Smooth muscle cell (in vitro differentiated cells): ENCODE data around the gene SGCD. TPM values are rescaled to one million over a fixed set of nuclear protein-coding genes. Genes with fewer than 3 reads are reported as not detected.

Experiments
- DNase-seq: peaks from one replicate; lab custom pipeline; 2025; ENCODE audit not compliant: unreplicated experiment; lab: John Stamatoyannopoulos, UW
- H2AFZ ChIP-seq: fragments of 200-600 bp; sonication (generic); 2 replicates; pipeline ENCODE4 v1.6.0; 2016; ENCODE audit warnings: antibody characterized with exemption, low read depth, mild to moderate bottlenecking
- H3F3A ChIP-seq: fragments of 200-600 bp; sonication (generic); 2 replicates; pipeline ENCODE4 v1.6.0; 2017; ENCODE audit warnings: antibody characterized with exemption, low read depth
- H3K27ac ChIP-seq: fragments of 200-600 bp; sonication (generic); 2 replicates; pipeline ENCODE4 v1.5.1; 2016; ENCODE audit warnings: low read depth, mild to moderate bottlenecking
- H3K27me3 ChIP-seq: fragments of 200-600 bp; sonication (generic); 2 replicates; pipeline ENCODE4 v1.6.1; 2016; ENCODE audit warnings: low read depth, mild to moderate bottlenecking
- H3K36me3 ChIP-seq: fragments of 200-600 bp; sonication (generic); 2 replicates; pipeline ENCODE4 v1.5.1; 2016; ENCODE audit warnings: low read depth
- H3K4me1 ChIP-seq: fragments of 200-600 bp; sonication (generic); 2 replicates; pipeline ENCODE4 v1.5.1; 2016; ENCODE audit warnings: low read depth
- H3K4me2 ChIP-seq: fragments of 200-600 bp; sonication (generic); 2 replicates; pipeline ENCODE4 v1.6.0; 2016; ENCODE audit warnings: mild to moderate bottlenecking
- H3K4me3 ChIP-seq: fragments of 200-600 bp; sonication (generic); 2 replicates; pipeline ENCODE4 v1.5.1; 2016; ENCODE audit warnings: mild to moderate bottlenecking
- H3K79me2 ChIP-seq: fragments of 200-600 bp; sonication (generic); 2 replicates; pipeline ENCODE4 v1.6.0; 2016; ENCODE audit warnings: low read depth, mild to moderate bottlenecking
- H3K9ac ChIP-seq: fragments of 200-600 bp; sonication (generic); 2 replicates; pipeline ENCODE4 v1.6.0; 2016; ENCODE audit warnings: low read depth
- H3K9me3 ChIP-seq: fragments of 200-600 bp; sonication (generic); replicated peaks from 2 replicates; pipeline ENCODE4 v1.5.1; 2016; ENCODE audit warnings: low read depth
- H4K20me1 ChIP-seq: fragments of 200-600 bp; sonication (generic); 2 replicates; pipeline ENCODE4 v1.6.0; 2016; ENCODE audit warnings: low read depth
- CTCF ChIP-seq: fragments of 200-600 bp; sonication (generic); IDR thresholded peaks from 2 replicates; pipeline ENCODE4 v1.5.1; 2017; ENCODE audit warnings: borderline replicate concordance, mild to moderate bottlenecking, antibody characterized with exemption; ENCODE audit not compliant: insufficient read depth, poor library complexity, severe bottlenecking
- WGBS: methylation state at CpG from one replicate; pipeline ENCODE4 v1.1.7; 2016; ENCODE audit warnings: low lambda C conversion rate; 5-methylcytosine and 5-hydroxymethylcytosine counted together
- polyA plus RNA-seq: library from polyadenylated mRNA; unstranded; fragments of >200 nt; fragmentation: Nextera tagmentation; extraction: Ambion mirVana; gene quantifications from 2 replicates; pipeline ENCODE4 v1.2.1, GENCODE V29; 2016
- total RNA-seq: library from RNA; depleted of rRNA; stranded (reverse); fragments of >200 nt; gene quantifications from 2 replicates; pipeline ENCODE4 v1.2.3, GENCODE V29; 2014

Gene SGCD
- total and polyA plus RNA-seq, 2 experiments from 2014 or later = 1.6 to 3.5 TPM

GRCh38 chr5:156623381-156624040 lies 296.5 kb downstream of the SGCD start:
- no peak overlapping the region for H3K9ac ChIP-seq
- H2AFZ ChIP-seq = no peak overlapping the region
- no peaks in the 10 kb centered on the region for H3K9me3 ChIP-seq
- no peaks in the 10 kb centered on the region for H3K79me2 ChIP-seq
- TF ChIP-seq CTCF = no peak
- H3K4me1 ChIP-seq = no peaks in the 10 kb centered on the region
- no peak overlapping the region for H3K4me3 ChIP-seq
- no peaks in the 10 kb centered on the region for H4K20me1 ChIP-seq
- 92% methylated on average over 5 of the region's 5 CpGs for WGBS
- no peak for DNase-seq
- no peaks in the 10 kb centered on the region for H3K36me3 ChIP-seq
- H3K27me3 ChIP-seq = no peaks in the 10 kb centered on the region
- H3K4me2 ChIP-seq = no peak overlapping the region
- H3F3A ChIP-seq = no peaks in the 10 kb centered on the region
- no peak overlapping the region for H3K27ac ChIP-seq

- Histone ChIP-seq H3K9ac (no peak overlapping the region), H3K27ac (no peak overlapping the region), H2AFZ (no peak overlapping the region), H3K27me3 (no peaks in the 10 kb centered on the region), H3K4me2 (no peak overlapping the region), H3K4me1 (no peaks in the 10 kb centered on the region), H3K9me3 (no peaks in the 10 kb centered on the region), H3K4me3 (no peak overlapping the region), H3K36me3 (no peaks in the 10 kb centered on the region), H4K20me1 (no peaks in the 10 kb centered on the region), H3F3A (no peaks in the 10 kb centered on the region), H3K79me2 (no peaks in the 10 kb centered on the region)
- no peak for TF ChIP-seq CTCF
- WGBS = 76% methylated on average over 4 of the region's 4 CpGs
- no peak for DNase-seq
Observed at GRCh38 chr5:156624686-156625085, 297.7 kb downstream of the SGCD start.

GRCh38 chr5:156628421-156628820 lies 301.5 kb downstream of the SGCD start:
- no peak overlapping the region for H3K9ac ChIP-seq
- no peaks in the 10 kb centered on the region for H3K9me3 ChIP-seq
- no peaks in the 10 kb centered on the region for H3F3A ChIP-seq
- no peak overlapping the region for H3K4me3 ChIP-seq
- H3K27me3 ChIP-seq = no peaks in the 10 kb centered on the region
- no peak overlapping the region for H2AFZ ChIP-seq
- DNase-seq = no peak
- H3K36me3 ChIP-seq = no peaks in the 10 kb centered on the region
- H3K27ac ChIP-seq = no peak overlapping the region
- no peak for TF ChIP-seq CTCF
- H4K20me1 ChIP-seq = no peaks in the 10 kb centered on the region
- H3K79me2 ChIP-seq = no peaks in the 10 kb centered on the region
- no peaks in the 10 kb centered on the region for H3K4me1 ChIP-seq
- H3K4me2 ChIP-seq = no peak overlapping the region

GRCh38 chr5:156631005-156631404 lies 304.0 kb downstream of the SGCD start:
- no peak overlapping the region for H3K4me3 ChIP-seq
- no peaks in the 10 kb centered on the region for H3F3A ChIP-seq
- no peaks in the 10 kb centered on the region for H3K36me3 ChIP-seq
- no peak overlapping the region for H3K27ac ChIP-seq
- no peak overlapping the region for H3K4me2 ChIP-seq
- no peak for DNase-seq
- 88% methylated on average over 1 of the region's 1 CpG for WGBS
- H3K79me2 ChIP-seq = no peaks in the 10 kb centered on the region
- no peak for TF ChIP-seq CTCF
- no peak overlapping the region for H3K9ac ChIP-seq
- no peaks in the 10 kb centered on the region for H3K27me3 ChIP-seq
- no peaks in the 10 kb centered on the region for H4K20me1 ChIP-seq
- H2AFZ ChIP-seq = no peak overlapping the region
- no peaks in the 10 kb centered on the region for H3K9me3 ChIP-seq
- H3K4me1 ChIP-seq = no peaks in the 10 kb centered on the region
